SK-N-MC (cell line): ENCODE results near the gene GPC5.

Experiments
- FOXP2 ChIP-seq: optimal IDR thresholded peaks from 2 replicates; pipeline ENCODE3; 2011; ENCODE audit warnings: mild to moderate bottlenecking, moderate library complexity; ENCODE audit not compliant: insufficient read depth; ENCODE audit errors: extremely low read length, control extremely low read depth
- POLR2AphosphoS5 ChIP-seq: IDR thresholded peaks from 2 replicates; pipeline ENCODE4 v1.6.1; 2012; ENCODE audit warnings: mild to moderate bottlenecking, low read depth, low read length, borderline replicate concordance

DNA sequence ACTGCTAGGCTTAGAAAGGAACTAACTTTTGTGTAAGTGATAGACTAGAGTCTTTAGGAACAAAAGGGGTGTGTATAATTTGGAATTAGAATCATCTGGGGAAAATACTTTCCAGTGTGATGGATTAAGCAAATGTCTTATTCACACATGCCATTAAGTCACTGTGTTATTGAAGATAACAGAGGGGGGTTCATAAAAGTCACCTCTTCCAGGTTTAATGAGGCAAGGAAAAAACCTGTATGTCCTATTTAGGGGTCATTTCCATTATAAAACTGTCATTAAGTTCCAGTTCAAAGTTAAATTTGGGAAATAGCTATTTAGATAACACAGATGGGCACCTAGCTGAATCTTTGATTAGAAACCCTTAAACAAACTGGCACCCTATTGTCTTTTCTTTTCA lies 1323.2 kb downstream of the GPC5 start:
- TF ChIP-seq POLR2AphosphoS5: no peak
- no peak for TF ChIP-seq FOXP2
